C4-2B (cell line): Measurements from ENCODE around the gene CAMK1D.

Experiments used
- ZFX ChIP-seq: fragments of 450-650 bp; IDR thresholded peaks from 2 replicates; pipeline ENCODE4 v1.6.1; 2017
- TF ChIP-seq, protein P1 (sequence below): fragments of 450-650 bp; conservative IDR thresholded peaks from 2 replicates; pipeline ENCODE4 v1.5.1; 2017; ENCODE audit warnings: mild to moderate bottlenecking

DNA sequence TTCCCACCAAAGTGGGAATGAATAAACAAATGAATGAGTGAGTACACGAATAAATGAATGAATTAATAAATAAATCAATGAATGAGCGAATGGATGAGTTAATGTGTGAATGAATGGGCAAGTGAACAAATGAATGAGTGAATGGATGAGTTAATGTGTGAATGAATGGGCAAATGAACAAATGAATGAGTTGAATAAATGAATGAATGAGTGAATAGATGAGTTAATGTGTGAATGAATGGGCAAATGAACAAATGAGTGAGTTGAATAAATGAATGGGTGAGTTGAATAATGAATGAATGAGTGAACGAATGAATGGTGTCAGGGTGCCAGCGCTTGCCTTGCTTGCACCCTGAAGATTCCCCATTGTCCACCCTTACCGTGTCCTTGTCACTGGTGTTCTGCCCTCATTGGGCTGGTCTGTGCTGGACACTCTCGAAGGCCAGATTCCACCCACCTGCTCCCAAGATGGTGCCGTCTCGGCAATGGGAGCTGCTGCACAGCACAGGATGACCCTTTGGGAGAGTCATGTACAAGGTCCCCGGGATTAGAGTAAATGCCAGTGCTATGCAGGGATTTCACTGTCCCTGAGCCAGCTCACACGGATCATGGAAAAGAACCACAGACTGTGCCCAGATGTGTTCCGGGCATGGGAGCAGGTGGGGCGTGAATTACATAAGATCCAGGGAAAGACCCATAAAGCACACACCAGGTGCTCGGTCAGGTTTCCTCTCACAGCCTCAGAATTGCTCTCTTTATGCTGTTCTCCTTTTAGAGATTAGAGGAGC is 83.2 kb downstream of the CAMK1D start:
- TF ChIP-seq, protein P1, sequence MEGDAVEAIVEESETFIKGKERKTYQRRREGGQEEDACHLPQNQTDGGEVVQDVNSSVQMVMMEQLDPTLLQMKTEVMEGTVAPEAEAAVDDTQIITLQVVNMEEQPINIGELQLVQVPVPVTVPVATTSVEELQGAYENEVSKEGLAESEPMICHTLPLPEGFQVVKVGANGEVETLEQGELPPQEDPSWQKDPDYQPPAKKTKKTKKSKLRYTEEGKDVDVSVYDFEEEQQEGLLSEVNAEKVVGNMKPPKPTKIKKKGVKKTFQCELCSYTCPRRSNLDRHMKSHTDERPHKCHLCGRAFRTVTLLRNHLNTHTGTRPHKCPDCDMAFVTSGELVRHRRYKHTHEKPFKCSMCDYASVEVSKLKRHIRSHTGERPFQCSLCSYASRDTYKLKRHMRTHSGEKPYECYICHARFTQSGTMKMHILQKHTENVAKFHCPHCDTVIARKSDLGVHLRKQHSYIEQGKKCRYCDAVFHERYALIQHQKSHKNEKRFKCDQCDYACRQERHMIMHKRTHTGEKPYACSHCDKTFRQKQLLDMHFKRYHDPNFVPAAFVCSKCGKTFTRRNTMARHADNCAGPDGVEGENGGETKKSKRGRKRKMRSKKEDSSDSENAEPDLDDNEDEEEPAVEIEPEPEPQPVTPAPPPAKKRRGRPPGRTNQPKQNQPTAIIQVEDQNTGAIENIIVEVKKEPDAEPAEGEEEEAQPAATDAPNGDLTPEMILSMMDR: no peak
- TF ChIP-seq ZFX: no peak
